ENCODE measurements around the gene ZBTB25.

DNA sequence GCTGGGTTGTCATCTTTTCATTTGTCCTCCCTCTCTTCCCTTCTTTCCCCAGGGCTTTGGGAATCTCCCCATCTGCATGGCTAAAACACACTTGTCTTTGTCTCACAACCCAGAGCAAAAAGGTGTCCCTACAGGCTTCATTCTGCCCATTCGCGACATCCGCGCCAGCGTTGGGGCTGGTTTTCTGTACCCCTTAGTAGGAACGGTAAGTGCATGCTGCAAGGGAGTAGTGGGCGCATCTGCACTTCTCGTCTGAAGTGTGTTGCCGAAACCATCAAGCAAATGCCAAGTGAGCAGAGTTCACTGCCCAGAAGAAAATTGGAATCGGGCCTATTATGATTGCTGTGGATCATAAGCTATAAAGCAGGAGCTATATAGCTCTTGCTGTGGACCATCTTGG lies 49.0 kb downstream of the ZBTB25 start:
- TF ChIP-seq POLR2A (IDR thresholded peaks at IDR 0.05) (no peak), POLR2AphosphoS5 (IDR thresholded peaks at IDR 0.05) (no peak), EP300 (IDR thresholded peaks at IDR 0.05) (no peak)
- TF ChIP-seq, protein P1, sequence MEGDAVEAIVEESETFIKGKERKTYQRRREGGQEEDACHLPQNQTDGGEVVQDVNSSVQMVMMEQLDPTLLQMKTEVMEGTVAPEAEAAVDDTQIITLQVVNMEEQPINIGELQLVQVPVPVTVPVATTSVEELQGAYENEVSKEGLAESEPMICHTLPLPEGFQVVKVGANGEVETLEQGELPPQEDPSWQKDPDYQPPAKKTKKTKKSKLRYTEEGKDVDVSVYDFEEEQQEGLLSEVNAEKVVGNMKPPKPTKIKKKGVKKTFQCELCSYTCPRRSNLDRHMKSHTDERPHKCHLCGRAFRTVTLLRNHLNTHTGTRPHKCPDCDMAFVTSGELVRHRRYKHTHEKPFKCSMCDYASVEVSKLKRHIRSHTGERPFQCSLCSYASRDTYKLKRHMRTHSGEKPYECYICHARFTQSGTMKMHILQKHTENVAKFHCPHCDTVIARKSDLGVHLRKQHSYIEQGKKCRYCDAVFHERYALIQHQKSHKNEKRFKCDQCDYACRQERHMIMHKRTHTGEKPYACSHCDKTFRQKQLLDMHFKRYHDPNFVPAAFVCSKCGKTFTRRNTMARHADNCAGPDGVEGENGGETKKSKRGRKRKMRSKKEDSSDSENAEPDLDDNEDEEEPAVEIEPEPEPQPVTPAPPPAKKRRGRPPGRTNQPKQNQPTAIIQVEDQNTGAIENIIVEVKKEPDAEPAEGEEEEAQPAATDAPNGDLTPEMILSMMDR (IDR thresholded peaks at IDR 0.05), result no peak

All from upper lobe of left lung (tissue), 4 donors.